Retinal pigment epithelial cell (primary cell): ENCODE measurements around the gene SLC47A1.

Source experiments
- DNase-seq: peaks from one replicate; pipeline ENCODE4 v3.0.0-alpha.2; 2010; ENCODE audit warnings: low read depth
- H3K4me3 ChIP-seq: 2 replicates; pipeline ENCODE4 v1.5.1; 2011; ENCODE audit warnings: mild to moderate bottlenecking, low read length, control low read depth, moderate library complexity
- CTCF ChIP-seq: conservative IDR thresholded peaks from 2 replicates; pipeline ENCODE4 v1.5.1; 2011; ENCODE audit warnings: low read depth, low read length, control low read depth, inconsistent platforms

The SLC47A1 gene

GRCh38 chr17:19561697-19562318 is 28.2 kb downstream of the SLC47A1 start:
- no peak overlapping the region for H3K4me3 ChIP-seq
- no peak for DNase-seq
- TF ChIP-seq CTCF, result no peak

GRCh38 chr17:19565817-19566575 is 32.3 kb downstream of the SLC47A1 start:
- no peak for TF ChIP-seq CTCF
- H3K4me3 ChIP-seq, result no peak overlapping the region
- no peak for DNase-seq

GRCh38 chr17:19567216-19568015 is 33.8 kb downstream of the SLC47A1 start:
- no peak overlapping the region for H3K4me3 ChIP-seq

GRCh38 chr17:19568016-19568350 is 34.3 kb downstream of the SLC47A1 start:
- DNase-seq, result no peak
- no peak for TF ChIP-seq CTCF
- H3K4me3 ChIP-seq, result no peak overlapping the region

More at GRCh38 chr17:19567216-19568015, 33.8 kb downstream of the SLC47A1 start:
- no peak for DNase-seq
- no peak for TF ChIP-seq CTCF

GRCh38 chr17:19569785-19570543 is 36.3 kb downstream of the SLC47A1 start:
- TF ChIP-seq CTCF, result no peak
- DNase-seq, result no peak
- H3K4me3 ChIP-seq, result no peak overlapping the region

- DNase-seq, result no peak
- TF ChIP-seq CTCF, result no peak
- H3K4me3 ChIP-seq, result no peak overlapping the region
These were observed 36.9 kb downstream of the SLC47A1 start for GRCh38 chr17:19570544-19571062.
